Measurements from ENCODE around the gene CLEC20A.
A peak's percentile ranks its signal among the peaks of the same experiment; 100 is the strongest.

CLEC20A gene

GRCh38 chr1:178536329-178536728, 39.6 kb upstream of the CLEC20A start:
- H3K4me3 ChIP-seq (ENCODE audit: control insufficient read depth, low read depth, low read length) = no peak overlapping the region
- no peak for DNase-seq (ENCODE audit: low read depth)
- TF ChIP-seq CTCF (conservative IDR thresholded peaks at IDR 0.05; ENCODE audit: control insufficient read depth, insufficient read depth, low read depth, low read length) = no peak

GRCh38 chr1:178534137-178534868, 37.5 kb upstream of the CLEC20A start:
- no peak for DNase-seq (ENCODE audit: low read depth)
- no peak for TF ChIP-seq CTCF (conservative IDR thresholded peaks at IDR 0.05; ENCODE audit: control insufficient read depth, insufficient read depth, low read depth, low read length)
- no peak overlapping the region for H3K4me3 ChIP-seq (ENCODE audit: control insufficient read depth, low read depth, low read length)

- no peak for DNase-seq (ENCODE audit: low read depth)
- no peak overlapping the region for H3K4me3 ChIP-seq (ENCODE audit: control insufficient read depth, low read depth, low read length)
- TF ChIP-seq CTCF (conservative IDR thresholded peaks at IDR 0.05; ENCODE audit: control insufficient read depth, insufficient read depth, low read depth, low read length) = no peak
Measured at GRCh38 chr1:178533121-178533946, 36.6 kb upstream of the CLEC20A start.

- no peak overlapping the region for H3K4me3 ChIP-seq (ENCODE audit: control insufficient read depth, low read depth, low read length)
- peak; percentile 81 for DNase-seq (ENCODE audit: low read depth)
- peak; percentile 88 for TF ChIP-seq CTCF (conservative IDR thresholded peaks at IDR 0.05; ENCODE audit: control insufficient read depth, insufficient read depth, low read depth, low read length)
Measured at GRCh38 chr1:178532392-178532791, 35.6 kb upstream of the CLEC20A start.

GRCh38 chr1:178531887-178532286, 35.1 kb upstream of the CLEC20A start:
- no peak overlapping the region for H3K4me3 ChIP-seq (ENCODE audit: control insufficient read depth, low read depth, low read length)
- DNase-seq (ENCODE audit: low read depth) = no peak
- no peak for TF ChIP-seq CTCF (conservative IDR thresholded peaks at IDR 0.05; ENCODE audit: control insufficient read depth, insufficient read depth, low read depth, low read length)

GRCh38 chr1:178530502-178530901, 33.7 kb upstream of the CLEC20A start:
- no peak overlapping the region for H3K4me3 ChIP-seq (ENCODE audit: control insufficient read depth, low read depth, low read length)
- TF ChIP-seq CTCF (conservative IDR thresholded peaks at IDR 0.05; ENCODE audit: control insufficient read depth, insufficient read depth, low read depth, low read length) = no peak
- DNase-seq (ENCODE audit: low read depth) = no peak
